GM12878 (cell line): ENCODE measurements around the gene FOXA1. TPM values are rescaled to one million over a fixed set of nuclear protein-coding genes. Genes with fewer than 3 reads are reported as not detected.

Experiments used
- ATAC-seq: fragments of 200-7000 bp; cut with Tn5 transposase; 3 replicates; pipeline ENCODE4 v1.9.1; 2020; ENCODE audit warnings: mild to moderate bottlenecking, moderate library complexity
- BruUV-seq: library from RNA; stranded (reverse); fragments of 400-500 nt; replicated peaks from 2 replicates; lab custom pipeline; 2021; lab: Mats Ljungman, UMichigan
- CTCF ChIA-PET: fragments of 300-600 bp; sonication (Branson Sonifier 250); formaldehyde crosslinking; extraction: SDS; loops from one replicate; lab custom pipeline; 2021; ENCODE audit warnings: inconsistent platforms; lab: Yijun Ruan, JAX
- POLR2A ChIA-PET: fragments of 350-600 bp; formaldehyde crosslinking; extraction: SDS; loops from one replicate; lab custom pipeline; 2021; ENCODE audit warnings: inconsistent platforms; lab: Charles Lee
- RAD21 ChIA-PET: fragments of 300-600 bp; sonication (Branson Sonifier 250); formaldehyde crosslinking; loops from one replicate; lab custom pipeline; 2023; ENCODE audit warnings: antibody characterized with exemption; ENCODE audit not compliant: unreplicated experiment; lab: Charles Lee
- SMC1A ChIA-PET: fragments of 300-600 bp; sonication (Branson Sonifier 250); formaldehyde crosslinking; loops from one replicate; lab custom pipeline; 2023; ENCODE audit not compliant: unreplicated experiment, uncharacterized antibody; lab: Charles Lee
- DNase-seq: peaks from one replicate; pipeline ENCODE4 v3.0.0-alpha.2; 2011; ENCODE audit warnings: low read depth, low spot score
- FAIRE-seq: peaks from 3 replicates; lab custom pipeline; 2011; peaks lifted over from hg19 to GRCh38; lab: Jason Lieb, UNC
- H2AFZ ChIP-seq: 2 replicates; pipeline ENCODE4 v1.6.0; 2011; ENCODE audit warnings: low read depth, low read length, control low read depth; ENCODE audit not compliant: control insufficient read depth
- H3K27ac ChIP-seq: 2 replicates; pipeline ENCODE4 v1.5.1; 2011; ENCODE audit warnings: control low read depth; ENCODE audit not compliant: control insufficient read depth, insufficient read depth
- H3K27me3 ChIP-seq, 2 experiments: replicated peaks in 1 of 2; 2 replicates each; pipeline versions ENCODE4 v1.6.0 to v1.6.1; 2011; ENCODE audit warnings: low read length in 1 of 2; ENCODE audit not compliant: control insufficient read depth in 2 of 2, insufficient read depth in 2 of 2
- H3K36me3 ChIP-seq, 2 experiments: 2 replicates each; pipeline ENCODE4 v1.5.1; 2011; ENCODE audit warnings: low read length in 1 of 2; ENCODE audit not compliant: control insufficient read depth in 2 of 2, insufficient read depth in 2 of 2
- H3K4me1 ChIP-seq: 2 replicates; pipeline ENCODE4 v1.6.1; 2011; ENCODE audit warnings: mild to moderate bottlenecking, low read length, moderate library complexity, mixed read lengths; ENCODE audit not compliant: control insufficient read depth, insufficient read depth
- H3K4me2 ChIP-seq: 2 replicates; pipeline ENCODE4 v1.6.0; 2011; ENCODE audit warnings: control low read depth; ENCODE audit not compliant: control insufficient read depth, insufficient read depth
- H3K4me3 ChIP-seq: fragments of 200-600 bp; sonication (generic); 2 replicates; pipeline ENCODE4 v1.5.1; 2016
- H3K79me2 ChIP-seq: 2 replicates; pipeline ENCODE4 v1.6.0; 2011; ENCODE audit warnings: low read length; ENCODE audit not compliant: control insufficient read depth, insufficient read depth
- H3K9ac ChIP-seq: 2 replicates; pipeline ENCODE4 v1.8.0; 2011; ENCODE audit warnings: low read length, control low read depth, mixed read lengths; ENCODE audit not compliant: control insufficient read depth, insufficient read depth
- H3K9me3 ChIP-seq: replicated peaks from 3 replicates; pipeline ENCODE4 v1.5.1; 2011; ENCODE audit warnings: mild to moderate bottlenecking, low read length; ENCODE audit not compliant: control insufficient read depth, insufficient read depth
- H4K20me1 ChIP-seq: 2 replicates; pipeline ENCODE4 v1.6.0; 2011; ENCODE audit not compliant: control insufficient read depth, insufficient read depth
- HDAC2 ChIP-seq: fragments of 200-600 bp; sonication (generic); IDR thresholded peaks from 2 replicates; pipeline ENCODE4 v1.6.1; 2017
- KAT2A ChIP-seq: conservative IDR thresholded peaks from 2 replicates; pipeline ENCODE4 v1.6.1; 2011; ENCODE audit warnings: low read depth, low read length; ENCODE audit not compliant: control insufficient read depth
- NBN ChIP-seq: fragments of 450-650 bp; IDR thresholded peaks from 2 replicates; pipeline ENCODE4 v1.6.1; 2016
- RBBP5 ChIP-seq: fragments of 200-600 bp; sonication (generic); conservative IDR thresholded peaks from 2 replicates; pipeline ENCODE4 v1.6.1; 2016
- SIX5 ChIP-seq: IDR thresholded peaks from 2 replicates; pipeline ENCODE4 v1.6.1; 2011; ENCODE audit warnings: mild to moderate bottlenecking, low read depth, low read length, moderate library complexity; ENCODE audit not compliant: severe bottlenecking
- SRF ChIP-seq, 2 experiments: IDR thresholded peaks; 2 replicates each; pipeline ENCODE4 v1.6.1; 2011; ENCODE audit warnings: low read depth in 2 of 2, low read length in 2 of 2, mild to moderate bottlenecking in 1 of 2, moderate library complexity in 1 of 2
- ZNF217 ChIP-seq: fragments of 450-650 bp; IDR thresholded peaks from 2 replicates; pipeline ENCODE4 v1.6.1; 2017; ENCODE audit warnings: antibody characterized with exemption, mild to moderate bottlenecking
- WGBS: methylation state at CpG from one replicate; pipeline ENCODE4 v1.1.6; 2016; ENCODE audit warnings: low lambda C conversion rate; ENCODE audit not compliant: insufficient replicate concordance, insufficient coverage; ENCODE audit errors: missing lambda C conversion rate; 5-methylcytosine and 5-hydroxymethylcytosine counted together
- in situ Hi-C: fragments of 300-500 bp; cut with MboI; formaldehyde crosslinking; loops from 9 replicates; pipeline ENCODE4 v1.14.3; 2018; ENCODE audit warnings: mixed read lengths
- intact Hi-C: fragments of 100-400 bp; cut with micrococcal nuclease; formaldehyde crosslinking; loops from one replicate; pipeline ENCODE4 v1.14.2; 2022; ENCODE audit not compliant: unreplicated experiment
- polyA plus RNA-seq, 11 experiments: library from polyadenylated mRNA; depleted of rRNA in 4 of 11; unstranded in 6 of 11; stranded (reverse) in 5 of 11; fragments of >200 nt; fragmentation: Nextera tagmentation in 4 of 11; fragmentation: Illumina TruSeq in 1 of 11; extraction: Ambion mirVana in 4 of 11; extraction: Trizol in 1 of 11; gene quantifications; 1 replicate in 1 of 11; 2 replicates in 10 of 11; pipeline versions ENCODE4 v1.2.1 to v1.2.3, GENCODE V29; 2011 to 2016; ENCODE audit warnings: inconsistent platforms in 2 of 11, missing spikeins in 2 of 11, low read depth in 1 of 11
- total RNA-seq, 4 experiments: library from RNA; depleted of rRNA in 3 of 4; stranded (reverse); fragments of >200 nt in 3 of 4; fragmentation: Illumina TruSeq in 1 of 4; extraction: Trizol in 1 of 4; gene quantifications; 2 replicates each; pipeline versions ENCODE4 v1.2.1 to v1.2.3, GENCODE V29; 2013 to 2021
- TF ChIP-seq, protein P1 (sequence below): fragments of 450-650 bp; IDR thresholded peaks from 2 replicates; pipeline ENCODE4 v1.6.1; 2017; ENCODE audit warnings: mild to moderate bottlenecking, low read depth, inconsistent platforms; ENCODE audit not compliant: poor library complexity, severe bottlenecking
- TF ChIP-seq, protein P2 (sequence below): fragments of 450-650 bp; IDR thresholded peaks from 2 replicates; pipeline ENCODE4 v1.6.1; 2017; ENCODE audit warnings: mild to moderate bottlenecking
- TF ChIP-seq, protein P3 (sequence below): IDR thresholded peaks from 2 replicates; pipeline ENCODE4 v1.6.1; 2012; ENCODE audit warnings: low read length, inconsistent platforms
- TF ChIP-seq, protein P4 (sequence below): fragments of 450-650 bp; formaldehyde crosslinking; IDR thresholded peaks from 2 replicates; pipeline ENCODE4 v1.4.0; 2020; ENCODE audit warnings: mild to moderate bottlenecking, moderate library complexity

Gene FOXA1
- total and polyA plus RNA-seq, 10 of the 15 experiments (the other 5 are each of a cell fraction or from before 2014, with no cell fraction given) = 0.03 to 0.18 (median 0.06) TPM; not detected in 7

DNA sequence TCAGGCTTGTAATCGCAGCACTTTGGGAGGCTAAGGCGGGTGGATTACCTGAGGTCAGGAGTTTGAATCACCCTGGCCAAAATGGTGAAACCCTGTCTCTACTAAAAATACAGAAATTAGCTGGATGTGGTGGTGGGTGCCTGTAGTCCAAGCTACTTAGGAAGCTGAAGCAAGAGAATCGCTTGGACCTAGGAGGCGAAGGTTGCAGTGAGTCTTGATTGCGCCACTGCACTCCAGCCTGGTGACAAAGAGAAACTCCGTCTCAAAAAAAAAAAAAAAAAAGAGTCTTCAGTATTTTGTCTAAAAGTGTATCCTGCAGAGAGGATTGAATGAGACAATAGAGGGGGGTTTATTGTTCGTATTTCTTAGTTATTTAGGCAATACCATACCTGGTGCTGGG is 25.3 kb downstream of the FOXA1 start (continued):
- TF ChIP-seq, protein P1, sequence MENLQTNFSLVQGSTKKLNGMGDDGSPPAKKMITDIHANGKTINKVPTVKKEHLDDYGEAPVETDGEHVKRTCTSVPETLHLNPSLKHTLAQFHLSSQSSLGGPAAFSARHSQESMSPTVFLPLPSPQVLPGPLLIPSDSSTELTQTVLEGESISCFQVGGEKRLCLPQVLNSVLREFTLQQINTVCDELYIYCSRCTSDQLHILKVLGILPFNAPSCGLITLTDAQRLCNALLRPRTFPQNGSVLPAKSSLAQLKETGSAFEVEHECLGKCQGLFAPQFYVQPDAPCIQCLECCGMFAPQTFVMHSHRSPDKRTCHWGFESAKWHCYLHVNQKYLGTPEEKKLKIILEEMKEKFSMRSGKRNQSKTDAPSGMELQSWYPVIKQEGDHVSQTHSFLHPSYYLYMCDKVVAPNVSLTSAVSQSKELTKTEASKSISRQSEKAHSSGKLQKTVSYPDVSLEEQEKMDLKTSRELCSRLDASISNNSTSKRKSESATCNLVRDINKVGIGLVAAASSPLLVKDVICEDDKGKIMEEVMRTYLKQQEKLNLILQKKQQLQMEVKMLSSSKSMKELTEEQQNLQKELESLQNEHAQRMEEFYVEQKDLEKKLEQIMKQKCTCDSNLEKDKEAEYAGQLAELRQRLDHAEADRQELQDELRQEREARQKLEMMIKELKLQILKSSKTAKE = no peak
- no peak for TF ChIP-seq SIX5
- TF ChIP-seq, protein P2, sequence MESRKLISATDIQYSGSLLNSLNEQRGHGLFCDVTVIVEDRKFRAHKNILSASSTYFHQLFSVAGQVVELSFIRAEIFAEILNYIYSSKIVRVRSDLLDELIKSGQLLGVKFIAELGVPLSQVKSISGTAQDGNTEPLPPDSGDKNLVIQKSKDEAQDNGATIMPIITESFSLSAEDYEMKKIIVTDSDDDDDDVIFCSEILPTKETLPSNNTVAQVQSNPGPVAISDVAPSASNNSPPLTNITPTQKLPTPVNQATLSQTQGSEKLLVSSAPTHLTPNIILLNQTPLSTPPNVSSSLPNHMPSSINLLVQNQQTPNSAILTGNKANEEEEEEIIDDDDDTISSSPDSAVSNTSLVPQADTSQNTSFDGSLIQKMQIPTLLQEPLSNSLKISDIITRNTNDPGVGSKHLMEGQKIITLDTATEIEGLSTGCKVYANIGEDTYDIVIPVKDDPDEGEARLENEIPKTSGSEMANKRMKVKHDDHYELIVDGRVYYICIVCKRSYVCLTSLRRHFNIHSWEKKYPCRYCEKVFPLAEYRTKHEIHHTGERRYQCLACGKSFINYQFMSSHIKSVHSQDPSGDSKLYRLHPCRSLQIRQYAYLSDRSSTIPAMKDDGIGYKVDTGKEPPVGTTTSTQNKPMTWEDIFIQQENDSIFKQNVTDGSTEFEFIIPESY = no peak
- TF ChIP-seq RBBP5 = no peak
- TF ChIP-seq, protein P3, sequence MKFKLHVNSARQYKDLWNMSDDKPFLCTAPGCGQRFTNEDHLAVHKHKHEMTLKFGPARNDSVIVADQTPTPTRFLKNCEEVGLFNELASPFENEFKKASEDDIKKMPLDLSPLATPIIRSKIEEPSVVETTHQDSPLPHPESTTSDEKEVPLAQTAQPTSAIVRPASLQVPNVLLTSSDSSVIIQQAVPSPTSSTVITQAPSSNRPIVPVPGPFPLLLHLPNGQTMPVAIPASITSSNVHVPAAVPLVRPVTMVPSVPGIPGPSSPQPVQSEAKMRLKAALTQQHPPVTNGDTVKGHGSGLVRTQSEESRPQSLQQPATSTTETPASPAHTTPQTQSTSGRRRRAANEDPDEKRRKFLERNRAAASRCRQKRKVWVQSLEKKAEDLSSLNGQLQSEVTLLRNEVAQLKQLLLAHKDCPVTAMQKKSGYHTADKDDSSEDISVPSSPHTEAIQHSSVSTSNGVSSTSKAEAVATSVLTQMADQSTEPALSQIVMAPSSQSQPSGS = no peak

DNA sequence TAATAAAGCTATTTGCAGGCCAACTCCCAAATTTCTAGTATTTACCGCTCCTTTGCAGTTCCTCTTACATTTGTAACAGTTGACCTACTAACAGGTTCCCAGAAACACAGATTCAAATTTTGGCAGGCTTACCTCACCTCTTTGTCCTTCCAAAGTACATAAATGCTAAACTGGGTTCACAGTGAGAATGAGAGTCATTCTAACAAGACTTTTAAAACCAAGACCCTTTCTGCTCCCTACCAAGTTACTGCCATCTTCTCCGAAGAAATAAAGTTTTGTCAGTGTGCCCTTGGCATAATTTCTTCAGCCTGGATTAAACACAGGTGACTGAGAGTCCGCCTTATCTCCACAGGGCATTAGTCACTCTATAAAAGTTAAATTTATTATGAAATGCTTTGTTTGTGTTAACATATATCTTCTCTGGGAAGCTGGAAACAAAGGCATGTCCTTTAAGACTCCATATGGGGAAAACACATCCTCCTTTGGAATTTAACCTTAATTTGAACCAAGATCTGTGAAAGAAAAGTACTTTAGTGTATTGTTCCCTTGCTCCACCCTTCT is 28.2 kb downstream of the FOXA1 start:
- Histone ChIP-seq H3K27ac (no peak overlapping the region), H3K36me3 (no peaks in the 10 kb centered on the region), H3K27me3 (no peaks in the 10 kb centered on the region), H3K9me3 (no peaks in the 10 kb centered on the region), H3K9ac (no peak overlapping the region)
- ChIA-PET POLR2A (no interaction called here), RAD21 (no interaction called here), CTCF (no interaction called here), SMC1A (no interaction called here)
- in situ Hi-C loops = no loop called here
- no peak for FAIRE-seq
- no TSS peak for BruUV-seq
- DNase-seq = no peak
- TF ChIP-seq ZNF217 (no peak), RBBP5 (no peak), NBN (no peak), SRF (IDR thresholded peaks at IDR 0.05; ENCODE audit: low read depth in 2 of 2, low read length in 2 of 2) (no peak), KAT2A (no peak), HDAC2 (no peak)
- TF ChIP-seq, protein P4, sequence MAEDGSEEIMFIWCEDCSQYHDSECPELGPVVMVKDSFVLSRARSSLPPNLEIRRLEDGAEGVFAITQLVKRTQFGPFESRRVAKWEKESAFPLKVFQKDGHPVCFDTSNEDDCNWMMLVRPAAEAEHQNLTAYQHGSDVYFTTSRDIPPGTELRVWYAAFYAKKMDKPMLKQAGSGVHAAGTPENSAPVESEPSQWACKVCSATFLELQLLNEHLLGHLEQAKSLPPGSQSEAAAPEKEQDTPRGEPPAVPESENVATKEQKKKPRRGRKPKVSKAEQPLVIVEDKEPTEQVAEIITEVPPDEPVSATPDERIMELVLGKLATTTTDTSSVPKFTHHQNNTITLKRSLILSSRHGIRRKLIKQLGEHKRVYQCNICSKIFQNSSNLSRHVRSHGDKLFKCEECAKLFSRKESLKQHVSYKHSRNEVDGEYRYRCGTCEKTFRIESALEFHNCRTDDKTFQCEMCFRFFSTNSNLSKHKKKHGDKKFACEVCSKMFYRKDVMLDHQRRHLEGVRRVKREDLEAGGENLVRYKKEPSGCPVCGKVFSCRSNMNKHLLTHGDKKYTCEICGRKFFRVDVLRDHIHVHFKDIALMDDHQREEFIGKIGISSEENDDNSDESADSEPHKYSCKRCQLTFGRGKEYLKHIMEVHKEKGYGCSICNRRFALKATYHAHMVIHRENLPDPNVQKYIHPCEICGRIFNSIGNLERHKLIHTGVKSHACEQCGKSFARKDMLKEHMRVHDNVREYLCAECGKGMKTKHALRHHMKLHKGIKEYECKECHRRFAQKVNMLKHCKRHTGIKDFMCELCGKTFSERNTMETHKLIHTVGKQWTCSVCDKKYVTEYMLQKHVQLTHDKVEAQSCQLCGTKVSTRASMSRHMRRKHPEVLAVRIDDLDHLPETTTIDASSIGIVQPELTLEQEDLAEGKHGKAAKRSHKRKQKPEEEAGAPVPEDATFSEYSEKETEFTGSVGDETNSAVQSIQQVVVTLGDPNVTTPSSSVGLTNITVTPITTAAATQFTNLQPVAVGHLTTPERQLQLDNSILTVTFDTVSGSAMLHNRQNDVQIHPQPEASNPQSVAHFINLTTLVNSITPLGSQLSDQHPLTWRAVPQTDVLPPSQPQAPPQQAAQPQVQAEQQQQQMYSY = no peak
- TF ChIP-seq, all 136 proteins: peak for 0
- ATAC-seq = no peak
- H3K4me2 ChIP-seq = no peak overlapping the region
- no peaks in the 10 kb centered on the region for H3K4me1 ChIP-seq
- 0% methylated on average over 3 of the region's 3 CpGs for WGBS
- H2AFZ ChIP-seq = no peak overlapping the region
- no peak overlapping the region for H3K4me3 ChIP-seq
- H3K79me2 ChIP-seq = no peaks in the 10 kb centered on the region
- H4K20me1 ChIP-seq = no peaks in the 10 kb centered on the region
- intact Hi-C loops = no loop called here
